Activated CD4-positive, CD25-positive, alpha-beta regulatory T cell treated with anti-CD3 and anti-CD28 coated beads, Interleukin-2, amount 50 U/mL, for 16 hours (primary cell): ENCODE data around the gene CD79A.
"Not testable (repeated sequence)": the region's sequence is repeated elsewhere in the genome, so short reads cannot be mapped to it uniquely, and the experiment has no call there.

Experiments
- DNase-seq: peaks from one replicate; pipeline ENCODE4 v3.0.0-alpha.2; 2020; ENCODE audit warnings: low read depth, low spot score

Gene CD79A

GRCh38 chr19:41905273-41906002, 28.4 kb downstream of the CD79A start:
- no peak for DNase-seq

GRCh38 chr19:41906271-41906670, 29.2 kb downstream of the CD79A start:
- DNase-seq, result no peak

GRCh38 chr19:41906916-41907680, 30.0 kb downstream of the CD79A start:
- DNase-seq, result no peak

GRCh38 chr19:41907994-41908615, 31.0 kb downstream of the CD79A start:
- no peak for DNase-seq

GRCh38 chr19:41908724-41909464, 31.8 kb downstream of the CD79A start:
- DNase-seq, result no peak

DNA sequence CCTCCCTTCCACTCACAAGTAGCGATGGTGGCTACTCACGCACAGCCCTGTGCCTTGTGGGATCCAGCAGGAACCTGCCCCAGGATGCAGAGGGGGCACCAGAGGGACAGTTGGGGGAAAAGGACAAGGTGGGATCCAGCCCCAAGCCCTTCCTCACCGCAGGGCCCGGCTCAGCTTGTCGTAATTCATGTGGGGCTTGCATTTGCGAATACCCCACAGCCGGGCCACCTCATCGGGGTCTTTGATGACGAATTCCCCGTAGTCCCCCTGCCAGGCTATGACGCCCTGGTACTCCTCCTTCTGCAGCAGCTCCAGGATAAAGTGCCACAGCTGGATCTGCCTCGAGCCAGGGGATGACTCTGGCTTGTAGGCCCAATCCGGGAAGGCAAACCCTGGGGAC, 32.6 kb downstream of the CD79A start:
- no peak for DNase-seq

GRCh38 chr19:41910240-41910991, 33.3 kb downstream of the CD79A start:
- no peak for DNase-seq

- no peak for DNase-seq
Measured at GRCh38 chr19:41910992-41911888, 34.2 kb downstream of the CD79A start.

DNA sequence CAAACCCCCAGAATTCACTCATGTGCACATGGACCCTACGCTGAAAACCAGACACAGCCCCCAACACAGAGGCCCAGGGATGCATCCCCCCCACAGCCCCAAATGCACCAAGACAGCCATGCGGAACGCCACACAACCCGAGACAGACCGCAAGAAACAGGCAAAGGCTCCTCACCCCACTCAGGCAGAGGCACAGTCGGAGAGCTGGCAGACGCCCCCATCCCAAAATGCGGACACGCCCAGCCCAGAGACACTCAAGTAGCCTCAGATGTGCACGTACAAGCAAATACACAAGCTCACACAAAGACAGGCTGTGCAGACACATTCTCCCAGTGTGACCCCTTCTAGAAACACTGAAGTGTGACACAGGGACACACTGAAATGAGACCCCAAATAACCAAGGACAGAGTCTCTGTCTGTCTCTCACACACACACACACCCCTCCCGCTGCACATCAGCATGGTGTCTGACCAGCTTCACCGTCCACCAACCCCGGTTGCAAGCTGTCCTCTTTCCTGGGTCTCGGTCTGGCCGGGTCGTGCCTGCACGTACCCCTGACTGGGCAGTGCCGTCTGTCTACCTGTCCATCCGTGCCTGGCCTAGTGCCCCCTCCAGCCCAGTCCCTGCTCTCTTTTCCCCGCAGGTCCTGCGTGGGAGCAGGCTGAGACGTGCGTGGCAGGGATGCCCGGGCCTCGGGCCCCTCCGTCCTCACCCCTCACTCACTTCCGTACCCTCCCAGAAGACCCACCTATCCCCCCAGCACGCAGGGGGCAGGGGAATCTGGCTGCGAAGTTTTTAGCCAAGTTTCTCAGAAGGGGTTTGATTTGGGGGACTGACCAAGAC, 35.0 kb downstream of the CD79A start:
- no peak for DNase-seq

DNA sequence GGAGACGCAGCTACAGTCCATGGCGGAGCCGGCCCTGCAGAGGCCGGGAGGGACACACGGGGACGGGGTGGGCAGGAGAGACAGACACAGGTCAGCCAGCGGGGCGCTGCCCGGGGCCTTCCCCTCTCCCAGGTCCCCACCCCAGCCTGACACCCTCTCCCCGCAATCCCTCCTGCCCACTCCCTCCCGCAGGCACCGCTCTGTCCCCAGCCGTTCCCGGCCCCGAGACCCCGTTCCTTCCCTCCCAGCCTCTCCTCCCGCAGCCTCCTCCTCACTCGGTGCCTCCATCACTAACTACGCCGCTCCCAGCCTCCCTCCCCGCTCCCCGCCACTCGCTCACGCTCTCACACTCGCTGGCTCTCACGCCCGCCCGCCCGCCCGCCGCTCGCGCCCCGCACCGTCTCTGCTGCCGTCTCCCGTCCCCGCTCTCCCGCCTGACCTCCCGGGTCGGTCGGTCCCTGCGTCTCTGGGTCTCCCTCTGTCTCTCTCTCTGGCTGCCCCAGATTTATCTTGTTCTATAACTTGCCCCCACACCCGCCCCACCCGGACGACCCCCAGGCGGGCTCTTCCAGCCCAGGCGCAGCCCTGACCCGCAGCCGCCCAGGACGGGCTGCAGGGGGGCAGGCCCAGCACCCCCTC, 35.9 kb downstream of the CD79A start:
- no peak for DNase-seq

- DNase-seq, result no peak
Measured at GRCh38 chr19:41913538-41914423, 36.7 kb downstream of the CD79A start.

GRCh38 chr19:41914424-41914834, 37.4 kb downstream of the CD79A start:
- not testable (repeated sequence) for DNase-seq

DNA sequence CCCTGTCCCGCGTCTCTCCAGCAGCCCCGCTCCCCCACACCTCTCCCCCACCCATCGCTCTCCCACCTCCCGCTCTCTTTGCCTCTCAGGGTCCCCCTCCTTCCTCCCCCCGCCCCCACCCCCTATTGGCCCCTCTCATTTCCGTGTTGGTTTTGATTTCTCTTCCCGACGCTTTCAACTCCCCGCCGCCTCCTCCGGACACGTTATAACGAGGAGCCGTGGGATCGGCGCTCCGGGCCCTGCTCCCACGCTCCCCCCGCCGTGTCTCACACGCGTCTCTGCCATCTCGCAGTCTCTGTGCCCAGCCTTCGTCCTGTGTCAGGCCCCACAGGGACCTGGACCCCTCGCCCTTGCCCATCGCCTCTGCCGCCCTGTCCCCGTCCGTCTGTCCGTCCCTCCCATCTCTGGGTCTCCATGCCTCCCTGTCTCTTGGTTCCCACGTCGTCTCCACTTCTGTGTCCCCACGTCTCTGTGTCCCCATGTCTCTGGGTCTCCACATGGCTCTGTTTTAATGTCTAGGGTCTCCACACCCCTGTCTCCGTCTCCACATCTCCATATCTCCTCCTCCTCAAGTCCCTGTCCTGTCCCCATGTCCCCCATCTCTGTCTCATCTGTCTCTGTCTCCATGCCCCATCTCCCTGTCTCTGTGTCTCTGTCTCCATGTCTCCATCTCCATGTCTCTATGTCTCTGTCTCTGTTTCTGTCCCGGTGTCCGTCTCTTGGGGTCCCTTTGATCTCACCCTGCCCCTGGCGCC, 38.1 kb downstream of the CD79A start:
- no peak for DNase-seq

GRCh38 chr19:41915776-41916414, 38.8 kb downstream of the CD79A start:
- DNase-seq, result no peak

DNA sequence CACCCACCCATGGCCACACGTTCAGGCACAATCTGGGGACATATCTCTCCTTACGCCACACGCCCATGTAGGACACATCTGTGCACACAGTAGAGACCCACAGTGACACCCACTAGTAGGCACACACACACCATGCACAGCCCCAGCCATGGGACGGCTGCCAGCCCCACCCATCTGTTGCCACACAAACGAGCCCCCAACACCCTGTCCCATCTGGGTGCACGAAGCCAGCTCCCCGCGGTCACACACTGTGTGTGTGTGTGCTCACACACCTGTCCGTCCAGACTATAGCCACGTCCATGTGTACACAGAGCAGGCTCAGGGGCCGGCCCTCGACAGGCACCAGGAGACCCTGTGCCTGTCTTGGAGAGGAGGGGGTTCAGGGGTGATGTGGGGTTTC, 40.6 kb downstream of the CD79A start:
- no peak for DNase-seq

GRCh38 chr19:41918095-41918494, 41.0 kb downstream of the CD79A start:
- no peak for DNase-seq
